ENCODE results near the gene SPTBN4. TPM values are rescaled to one million over a fixed set of nuclear protein-coding genes. Genes with fewer than 3 reads are reported as not detected.

The SPTBN4 gene
- polyA plus RNA-seq, 1 of the 3 experiments (the other 2 are of a cell fraction), result 3.1 TPM

- H4K20me1 ChIP-seq (ENCODE audit: insufficient read depth), result no peaks in the 10 kb centered on the region
- H3K4me3 ChIP-seq (ENCODE audit: low read depth in 2 of 2, low read length in 1 of 2), result no peak overlapping the region
- CTCF ChIA-PET, result interaction anchor here (1.0 to 2.4 kb wide), 4 partner anchors 10 to 41 kb away, joined by 3 to 15 read pairs (median 4); partner anchors contain the start of gene PRX
- H2AFZ ChIP-seq (ENCODE audit: low read depth), result no peak overlapping the region
- no peak for DNase-seq
- peaks cover 7 to 15% of the 10 kb centered on the region in 2 experiments for H3K36me3 ChIP-seq (replicated peaks in 1 of 2; ENCODE audit: control insufficient read depth in 1 of 2, insufficient read depth in 2 of 2, low read length in 1 of 2)
- H3F3A ChIP-seq (replicated peaks; ENCODE audit: insufficient read depth), result peaks cover 35% of the 10 kb centered on the region
- H3K4me1 ChIP-seq (ENCODE audit: control insufficient read depth in 1 of 2, insufficient read depth in 2 of 2, low read depth in 1 of 2, low read length in 1 of 2), result peaks cover 6 to 17% of the 10 kb centered on the region in 2 experiments; a peak in 3 of 4 replicates
- H3K9ac ChIP-seq, result no peak overlapping the region
- peak overlapping the region in 1 of 2 experiments; percentile 39; a peak in 2 of 4 replicates for H3K27ac ChIP-seq (ENCODE audit: low read depth in 2 of 2, low read length in 1 of 2)
- POLR2A ChIA-PET, result interaction anchor here (0.8 kb wide), 1 partner anchor 9 kb away, joined by 3 read pairs; no protein-coding TSS in a partner anchor
- 0 out of 2 replicates have a peak overlapping the region, but pooled peaks have one; percentile 87 for H3K4me2 ChIP-seq
- TF ChIP-seq TEAD4 (IDR thresholded peaks at IDR 0.05; ENCODE audit: borderline replicate concordance, insufficient read depth), result no peak
- no peak for TF ChIP-seq SMC3 (IDR thresholded peaks at IDR 0.05; ENCODE audit: low read depth, low read length)
- no peak for TF ChIP-seq MXI1 (IDR thresholded peaks at IDR 0.05; ENCODE audit: low read depth, low read length)
- TF ChIP-seq NRF1 (IDR thresholded peaks at IDR 0.05; ENCODE audit: low read depth, low read length), result no peak
- TF ChIP-seq RAD21 (IDR thresholded peaks at IDR 0.05; ENCODE audit: low read length), result no peak
- no peak for TF ChIP-seq GATA2 (CRISPR knock-in tag; IDR thresholded peaks at IDR 0.05)
- TF ChIP-seq IRF3 (IDR thresholded peaks at IDR 0.05; ENCODE audit: low read depth, low read length), result no peak
- no peak for TF ChIP-seq MAX (IDR thresholded peaks at IDR 0.05; ENCODE audit: low read depth)
- TF ChIP-seq RFX5 (IDR thresholded peaks at IDR 0.05; ENCODE audit: low read length), result no peak
- no peak for TF ChIP-seq JUND (IDR thresholded peaks at IDR 0.05)
- no peak for TF ChIP-seq EP300 (IDR thresholded peaks at IDR 0.05; ENCODE audit: borderline replicate concordance in 1 of 2, low read depth in 1 of 2, low read length in 1 of 2)
- no peak for TF ChIP-seq REST (IDR thresholded peaks at IDR 0.05; ENCODE audit: low read depth, low read length)
- TF ChIP-seq EZH2phosphoT487 (IDR thresholded peaks at IDR 0.05; ENCODE audit: borderline replicate concordance, low read depth), result no peak
- no peaks in the 10 kb centered on the region for H3K9me2 ChIP-seq
- no peaks in the 10 kb centered on the region for H3K27me3 ChIP-seq (ENCODE audit: insufficient read depth)
- peaks cover 36% of the 10 kb centered on the region for H3K79me2 ChIP-seq (ENCODE audit: insufficient read depth)
- H3K9me3 ChIP-seq, result no peaks in the 10 kb centered on the region
- 86% methylated on average over 9 of the region's 31 CpGs for WGBS (ENCODE audit: low lambda C conversion rate)
Observed at GRCh38 chr19:40422748-40423566, 43.8 kb upstream of the SPTBN4 start.
